Adrenal gland (tissue), 12 donors: ENCODE results near the gene SMURF1. TPM values are rescaled to one million over a fixed set of nuclear protein-coding genes. Genes with fewer than 3 reads are reported as not detected.

Experiments used
- DNase-seq, 7 donors: peaks; one replicate each; pipeline ENCODE4 v3.0.0-alpha.2; 2019 to 2020
- H3K27ac ChIP-seq, 5 donors: fragments of 200-600 bp; sonication (generic) in 4 of 5; 1 replicate in 3 of 5; 2 replicates in 2 of 5; pipeline versions ENCODE4 v1.5.1 to v1.8.0; 2016 to 2020; ENCODE audit warnings: mild to moderate bottlenecking in 1 of 5
- H3K27me3 ChIP-seq: fragments of 200-600 bp; 2 replicates; pipeline ENCODE4 v1.8.0; 2021
- H3K36me3 ChIP-seq, 2 donors: fragments of 200-600 bp; replicated peaks in 1 of 2; 1 replicate in 1 of 2; 2 replicates in 1 of 2; pipeline versions ENCODE4 v1.5.1 to v1.8.0; 2018 to 2022
- H3K4me1 ChIP-seq, 2 donors: fragments of 200-600 bp; replicated peaks in 1 of 2; 1 replicate in 1 of 2; 2 replicates in 1 of 2; pipeline versions ENCODE4 v1.5.1 to v1.8.0; 2018 to 2021
- H3K4me3 ChIP-seq, 4 donors: fragments of 200-600 bp; sonication (generic) in 3 of 4; one replicate each; pipeline ENCODE4 v1.5.1; 2016 to 2018
- H3K9me3 ChIP-seq, 3 donors: fragments of 200-600 bp; sonication (generic) in 1 of 3; replicated peaks in 1 of 3; 1 replicate in 2 of 3; 2 replicates in 1 of 3; pipeline versions ENCODE4 v1.5.1 to v1.8.0; 2016 to 2021
- POLR2A ChIP-seq, 2 donors: fragments of 450-650 bp; IDR thresholded peaks; one replicate each; pipeline ENCODE4 v1.6.1; 2017; ENCODE audit warnings: antibody characterized with exemption in 2 of 2, mild to moderate bottlenecking in 2 of 2, moderate library complexity in 1 of 2
- WGBS, 4 donors: extraction: QIAGEN DNeasy Blood & Tissue Kit in 2 of 4; methylation state at CpG; one replicate each; pipeline versions ENCODE4 v1.1.5 to v1.1.7; 2013 to 2017; 5-methylcytosine and 5-hydroxymethylcytosine counted together
- intact Hi-C, 2 donors: fragments of 100-400 bp; cut with DNase I; formaldehyde crosslinking; loops; one replicate each; pipeline versions ENCODE4 v1.14.1 to v1.15.0; 2022 to 2023
- polyA plus RNA-seq, 3 donors: library from polyadenylated mRNA; stranded (reverse); fragments of 200-250 nt in 2 of 3; fragments of 350-450 nt in 1 of 3; fragmentation: Illumina TruSeq in 1 of 3; extraction: RNeasy Lipid Tissue Mini Kit (QIAGEN cat#74804) in 1 of 3; gene quantifications; one replicate each; pipeline ENCODE4 v1.2.3, GENCODE V29; 2013 to 2014
- total RNA-seq, 9 donors: library from RNA; depleted of rRNA in 4 of 9; stranded (reverse); fragments of >200 nt in 4 of 9; fragments of 120-200 nt in 1 of 9; fragmentation: NEBNext Ultra II Directional in 1 of 9; extraction: Animal tissue kit (Norgen Biotek cat#: 25700) in 1 of 9; gene quantifications; one replicate each; pipeline versions ENCODE4 v1.1.0 to v1.2.4, GENCODE V29; 2013 to 2023
- TF ChIP-seq, protein P1 (sequence below), 6 experiments: fragments of 450-650 bp in 4 of 6; fragments of 200-600 bp in 2 of 6; sonication (generic) in 1 of 6; IDR thresholded peaks; 1 replicate in 5 of 6; 2 replicates in 1 of 6; pipeline versions ENCODE4 v1.5.1 to v1.8.0; 2016 to 2021; ENCODE audit warnings: antibody characterized with exemption in 6 of 6, mild to moderate bottlenecking in 2 of 6, moderate library complexity in 1 of 6
- donor health status: healthy with polysubstance abuse.
- donor health status: Bipolar disorder and iron deficiency.
- donor health status: DM: yes; HTN: yes; CAD: no.
- donor health status: DM: no; HTN: no; CAD: no.
- donor health status: DM: no; HTN: no; CAD: no.
- donor health status: DM: yes; HTN: yes; CAD: no.

The SMURF1 gene
- total and polyA plus RNA-seq, 12 donors: 8.9 to 40.3 (median 22.3) TPM

DNA sequence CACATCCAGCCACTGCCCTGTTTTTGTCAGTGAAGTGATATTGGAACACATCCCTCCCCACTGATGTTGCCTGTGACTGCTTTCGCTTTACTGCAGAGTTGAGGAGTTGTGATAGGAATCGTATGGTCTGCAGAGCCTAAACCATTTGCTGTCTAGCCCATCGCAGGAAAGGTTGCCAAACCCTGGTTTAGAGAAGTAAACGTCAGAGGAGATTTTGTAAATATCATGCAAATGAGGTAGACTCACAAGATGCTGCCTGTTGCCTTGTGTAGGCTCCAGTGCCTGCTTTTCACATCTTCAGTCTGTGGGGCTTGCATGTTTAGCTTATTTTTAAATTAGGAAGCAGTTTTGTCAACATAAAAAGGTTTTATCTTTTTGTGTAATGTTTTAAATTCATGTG lies 158.5 kb downstream of the SMURF1 start:
- H3K27ac ChIP-seq: no peak overlapping the region
- peaks cover 0 to 85% of the 10 kb centered on the region in 2 donors for H3K36me3 ChIP-seq
- no peaks in the 10 kb centered on the region for H3K27me3 ChIP-seq
- peak in 1 of 7 donors; percentile 2 for DNase-seq
- WGBS, 4 donors: 70 to 81% (median 73%) methylated on average over 4 of the region's 4 CpGs
- H3K4me3 ChIP-seq: no peak overlapping the region
- H3K9me3 ChIP-seq: no peaks in the 10 kb centered on the region
- no peaks in the 10 kb centered on the region for H3K4me1 ChIP-seq
- intact Hi-C loops: no loop called here
- no peak for TF ChIP-seq POLR2A (IDR thresholded peaks at IDR 0.05)
- TF ChIP-seq, protein P1, sequence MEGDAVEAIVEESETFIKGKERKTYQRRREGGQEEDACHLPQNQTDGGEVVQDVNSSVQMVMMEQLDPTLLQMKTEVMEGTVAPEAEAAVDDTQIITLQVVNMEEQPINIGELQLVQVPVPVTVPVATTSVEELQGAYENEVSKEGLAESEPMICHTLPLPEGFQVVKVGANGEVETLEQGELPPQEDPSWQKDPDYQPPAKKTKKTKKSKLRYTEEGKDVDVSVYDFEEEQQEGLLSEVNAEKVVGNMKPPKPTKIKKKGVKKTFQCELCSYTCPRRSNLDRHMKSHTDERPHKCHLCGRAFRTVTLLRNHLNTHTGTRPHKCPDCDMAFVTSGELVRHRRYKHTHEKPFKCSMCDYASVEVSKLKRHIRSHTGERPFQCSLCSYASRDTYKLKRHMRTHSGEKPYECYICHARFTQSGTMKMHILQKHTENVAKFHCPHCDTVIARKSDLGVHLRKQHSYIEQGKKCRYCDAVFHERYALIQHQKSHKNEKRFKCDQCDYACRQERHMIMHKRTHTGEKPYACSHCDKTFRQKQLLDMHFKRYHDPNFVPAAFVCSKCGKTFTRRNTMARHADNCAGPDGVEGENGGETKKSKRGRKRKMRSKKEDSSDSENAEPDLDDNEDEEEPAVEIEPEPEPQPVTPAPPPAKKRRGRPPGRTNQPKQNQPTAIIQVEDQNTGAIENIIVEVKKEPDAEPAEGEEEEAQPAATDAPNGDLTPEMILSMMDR (IDR thresholded peaks at IDR 0.05): no peak

DNA sequence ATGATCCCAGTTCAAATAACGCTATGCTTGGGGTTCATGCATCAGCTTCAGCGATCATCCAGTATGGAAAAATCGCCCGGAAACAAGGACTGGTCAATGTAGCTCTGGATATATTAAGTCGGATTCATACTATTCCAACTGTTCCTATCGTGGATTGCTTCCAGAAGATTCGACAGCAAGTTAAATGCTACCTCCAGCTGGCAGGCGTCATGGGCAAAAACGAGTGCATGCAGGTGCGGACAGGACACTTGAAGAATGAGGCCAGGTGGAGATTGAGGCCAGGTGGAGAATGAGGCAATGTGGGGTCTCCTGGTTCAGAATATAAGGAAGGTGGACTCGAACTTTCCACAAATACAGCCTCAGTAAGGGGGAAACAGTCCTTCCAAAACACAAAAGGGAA lies 159.8 kb downstream of the SMURF1 start:
- no peak overlapping the region for H3K27ac ChIP-seq
- intact Hi-C loops: no loop called here
- peaks cover 0 to 85% of the 10 kb centered on the region in 2 donors for H3K36me3 ChIP-seq
- H3K27me3 ChIP-seq: no peaks in the 10 kb centered on the region
- peak in 1 of 7 donors; percentile 27 for DNase-seq
- no peaks in the 10 kb centered on the region for H3K9me3 ChIP-seq
- H3K4me3 ChIP-seq: no peak overlapping the region
- H3K4me1 ChIP-seq: no peaks in the 10 kb centered on the region
- TF ChIP-seq, protein P1 (IDR thresholded peaks at IDR 0.05): no peak
- no peak for TF ChIP-seq POLR2A (IDR thresholded peaks at IDR 0.05)
- WGBS, 4 donors: 92 to 94% (median 92%) methylated on average over 11 of the region's 11 CpGs

DNA sequence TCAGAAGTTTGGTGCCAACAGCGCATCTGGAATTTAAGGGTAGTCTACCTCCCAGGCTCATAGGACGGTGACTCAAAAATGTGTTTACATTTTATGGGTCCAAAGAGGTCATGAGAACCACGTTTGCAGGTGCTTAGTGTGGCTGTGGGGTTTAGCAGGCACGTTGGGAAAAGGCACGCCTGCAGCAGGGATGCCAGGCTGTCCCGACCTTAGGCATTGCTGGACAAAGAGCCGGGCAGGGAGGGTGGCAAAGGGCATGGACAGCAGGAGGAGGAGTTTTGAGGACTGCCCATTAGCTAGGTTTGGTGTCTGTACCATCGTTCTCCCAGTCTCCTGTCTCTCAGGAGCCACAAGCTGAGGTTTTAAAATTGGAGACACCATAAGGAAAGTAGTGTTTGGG lies 161.2 kb downstream of the SMURF1 start:
- WGBS, 4 donors: 86 to 94% (median 90%) methylated on average over 8 of the region's 8 CpGs

DNA sequence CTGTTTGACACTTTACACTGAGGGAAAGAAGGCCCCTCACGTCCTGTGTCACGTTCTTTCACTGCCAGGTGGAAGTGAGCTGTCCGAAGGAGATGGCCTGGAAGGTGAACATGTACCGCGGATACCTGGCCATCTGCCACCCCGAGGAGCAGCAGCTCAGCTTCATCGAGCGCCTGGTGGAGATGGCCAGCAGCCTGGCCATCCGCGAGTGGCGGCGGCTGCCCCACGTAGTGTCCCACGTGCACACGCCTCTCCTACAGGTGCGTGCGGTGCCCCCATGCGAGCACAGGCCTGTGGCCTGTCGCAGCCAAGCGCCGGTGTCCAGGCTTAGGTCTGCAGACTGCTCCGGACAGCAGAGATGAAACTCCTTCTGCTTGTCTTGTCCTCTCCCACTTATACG lies 162.2 kb downstream of the SMURF1 start:
- H3K9me3 ChIP-seq: no peaks in the 10 kb centered on the region
- H3K4me3 ChIP-seq: no peak overlapping the region
- DNase-seq: peak in 1 of 7 donors; percentile 47
- peaks cover 0 to 97% of the 10 kb centered on the region in 2 donors for H3K36me3 ChIP-seq
- WGBS, 4 donors: 89 to 96% (median 92%) methylated on average over 7 to 23 of the region's 23 CpGs
- intact Hi-C loops: no loop called here
- no peaks in the 10 kb centered on the region for H3K4me1 ChIP-seq
- H3K27me3 ChIP-seq: no peaks in the 10 kb centered on the region
- TF ChIP-seq, protein P1 (IDR thresholded peaks at IDR 0.05): no peak
- no peak for TF ChIP-seq POLR2A (IDR thresholded peaks at IDR 0.05)
- H3K27ac ChIP-seq: no peak overlapping the region

More for the DNA sequence above, 161.2 kb downstream of the SMURF1 start:
- Histone ChIP-seq H3K9me3 (no peaks in the 10 kb centered on the region), H3K4me1 (no peaks in the 10 kb centered on the region), H3K27me3 (no peaks in the 10 kb centered on the region), H3K27ac (no peak overlapping the region), H3K36me3 (peaks cover 0 to 87% of the 10 kb centered on the region in 2 donors), H3K4me3 (no peak overlapping the region)
- TF ChIP-seq, protein P1 (IDR thresholded peaks at IDR 0.05): no peak
- DNase-seq: peak in 1 of 7 donors; percentile 33
- intact Hi-C loops: no loop called here
